Measurements from ENCODE around the gene TMEM14C. TPM values are rescaled to one million over a fixed set of nuclear protein-coding genes. Genes with fewer than 3 reads are reported as not detected.

Gene TMEM14C
- polyA plus RNA-seq, 1 donor from 2014 or later = 124 TPM

DNA sequence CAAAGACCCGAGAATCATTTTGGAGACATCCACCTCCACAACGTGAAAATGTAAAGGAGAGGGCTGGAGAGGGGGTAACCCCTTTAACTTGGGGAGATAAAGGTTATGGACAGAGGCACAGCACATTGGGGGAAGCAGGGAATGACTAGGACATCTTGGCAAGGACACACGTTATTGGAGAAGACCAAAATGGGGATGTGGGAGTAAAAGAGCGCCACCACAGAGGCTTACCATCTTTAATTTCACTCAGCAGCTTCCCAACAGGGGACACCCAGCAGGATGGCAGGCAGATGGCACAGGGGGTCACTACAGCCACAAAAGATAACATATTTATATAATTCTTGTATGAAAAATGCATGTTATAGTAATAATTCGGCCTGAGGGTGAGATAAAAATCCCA is 38.3 kb upstream of the TMEM14C start:
- Histone ChIP-seq H3F3A (ENCODE audit: insufficient read depth, low read length, poor library complexity, severe bottlenecking) (no peaks in the 10 kb centered on the region), H4K20me1 (ENCODE audit: insufficient read depth) (no peaks in the 10 kb centered on the region), H3K27me3 (ENCODE audit: insufficient read depth, low read depth, low read length) (no peaks in the 10 kb centered on the region), H3K4me2 (ENCODE audit: low read length) (no peak overlapping the region), H3K27ac (ENCODE audit: low read length) (no peak overlapping the region), H3K9me2 (ENCODE audit: insufficient read depth, low read length) (no peaks in the 10 kb centered on the region), H3K9ac (ENCODE audit: low read length) (no peak overlapping the region), H3K9me3 (ENCODE audit: low read length) (no peaks in the 10 kb centered on the region), H3K4me3 (ENCODE audit: low read length) (no peak overlapping the region), H2AFZ (ENCODE audit: low read depth, low read length) (no peak overlapping the region), H3K79me2 (replicated peaks; ENCODE audit: insufficient read depth, low read length) (no peaks in the 10 kb centered on the region), H3K36me3 (ENCODE audit: insufficient read depth, low read length) (no peaks in the 10 kb centered on the region)
- TF ChIP-seq EZH2 (IDR thresholded peaks at IDR 0.05; ENCODE audit: borderline replicate concordance, insufficient read depth, low read length, poor library complexity, severe bottlenecking) = no peak
- no peak for TF ChIP-seq TAF1 (IDR thresholded peaks at IDR 0.05; ENCODE audit: low read depth)
- TF ChIP-seq EP300 (conservative IDR thresholded peaks at IDR 0.05; ENCODE audit: poor library complexity, severe bottlenecking) = no peak
- TF ChIP-seq CTCF (IDR thresholded peaks at IDR 0.05; ENCODE audit: poor library complexity, severe bottlenecking) = no peak
- no peak for TF ChIP-seq POLR2AphosphoS5 (IDR thresholded peaks at IDR 0.05)
- no peak for TF ChIP-seq MXI1 (conservative IDR thresholded peaks at IDR 0.05; ENCODE audit: poor library complexity, severe bottlenecking)
- TF ChIP-seq, protein P1, sequence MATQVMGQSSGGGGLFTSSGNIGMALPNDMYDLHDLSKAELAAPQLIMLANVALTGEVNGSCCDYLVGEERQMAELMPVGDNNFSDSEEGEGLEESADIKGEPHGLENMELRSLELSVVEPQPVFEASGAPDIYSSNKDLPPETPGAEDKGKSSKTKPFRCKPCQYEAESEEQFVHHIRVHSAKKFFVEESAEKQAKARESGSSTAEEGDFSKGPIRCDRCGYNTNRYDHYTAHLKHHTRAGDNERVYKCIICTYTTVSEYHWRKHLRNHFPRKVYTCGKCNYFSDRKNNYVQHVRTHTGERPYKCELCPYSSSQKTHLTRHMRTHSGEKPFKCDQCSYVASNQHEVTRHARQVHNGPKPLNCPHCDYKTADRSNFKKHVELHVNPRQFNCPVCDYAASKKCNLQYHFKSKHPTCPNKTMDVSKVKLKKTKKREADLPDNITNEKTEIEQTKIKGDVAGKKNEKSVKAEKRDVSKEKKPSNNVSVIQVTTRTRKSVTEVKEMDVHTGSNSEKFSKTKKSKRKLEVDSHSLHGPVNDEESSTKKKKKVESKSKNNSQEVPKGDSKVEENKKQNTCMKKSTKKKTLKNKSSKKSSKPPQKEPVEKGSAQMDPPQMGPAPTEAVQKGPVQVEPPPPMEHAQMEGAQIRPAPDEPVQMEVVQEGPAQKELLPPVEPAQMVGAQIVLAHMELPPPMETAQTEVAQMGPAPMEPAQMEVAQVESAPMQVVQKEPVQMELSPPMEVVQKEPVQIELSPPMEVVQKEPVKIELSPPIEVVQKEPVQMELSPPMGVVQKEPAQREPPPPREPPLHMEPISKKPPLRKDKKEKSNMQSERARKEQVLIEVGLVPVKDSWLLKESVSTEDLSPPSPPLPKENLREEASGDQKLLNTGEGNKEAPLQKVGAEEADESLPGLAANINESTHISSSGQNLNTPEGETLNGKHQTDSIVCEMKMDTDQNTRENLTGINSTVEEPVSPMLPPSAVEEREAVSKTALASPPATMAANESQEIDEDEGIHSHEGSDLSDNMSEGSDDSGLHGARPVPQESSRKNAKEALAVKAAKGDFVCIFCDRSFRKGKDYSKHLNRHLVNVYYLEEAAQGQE (IDR thresholded peaks at IDR 0.05; ENCODE audit: borderline replicate concordance) = no peak
- TF ChIP-seq SMC3 (conservative IDR thresholded peaks at IDR 0.05; ENCODE audit: poor library complexity) = no peak
- TF ChIP-seq RAD21 (conservative IDR thresholded peaks at IDR 0.05) = no peak

GRCh38 chr6:10685092-10685915 is 37.6 kb upstream of the TMEM14C start:
- no peaks in the 10 kb centered on the region for H4K20me1 ChIP-seq (ENCODE audit: insufficient read depth)
- no peaks in the 10 kb centered on the region for H3K79me2 ChIP-seq (replicated peaks; ENCODE audit: insufficient read depth, low read length)
- no peak overlapping the region for H2AFZ ChIP-seq (ENCODE audit: low read depth, low read length)
- no peaks in the 10 kb centered on the region for H3K36me3 ChIP-seq (ENCODE audit: insufficient read depth, low read length)
- H3K4me2 ChIP-seq (ENCODE audit: low read length) = no peak overlapping the region
- H3K9me2 ChIP-seq (ENCODE audit: insufficient read depth, low read length) = no peaks in the 10 kb centered on the region
- H3F3A ChIP-seq (ENCODE audit: insufficient read depth, low read length, poor library complexity, severe bottlenecking) = no peaks in the 10 kb centered on the region
- no peak overlapping the region for H3K9ac ChIP-seq (ENCODE audit: low read length)
- H3K27ac ChIP-seq (ENCODE audit: low read length) = no peak overlapping the region
- TF ChIP-seq RAD21 (conservative IDR thresholded peaks at IDR 0.05) (no peak), EP300 (conservative IDR thresholded peaks at IDR 0.05; ENCODE audit: poor library complexity, severe bottlenecking) (no peak), MXI1 (conservative IDR thresholded peaks at IDR 0.05; ENCODE audit: poor library complexity, severe bottlenecking) (no peak), TAF1 (IDR thresholded peaks at IDR 0.05; ENCODE audit: low read depth) (no peak), POLR2AphosphoS5 (IDR thresholded peaks at IDR 0.05) (no peak), SMC3 (conservative IDR thresholded peaks at IDR 0.05; ENCODE audit: poor library complexity) (no peak), EZH2 (IDR thresholded peaks at IDR 0.05; ENCODE audit: borderline replicate concordance, insufficient read depth, low read length, poor library complexity, severe bottlenecking) (no peak), CTCF (IDR thresholded peaks at IDR 0.05; ENCODE audit: poor library complexity, severe bottlenecking) (no peak)
- TF ChIP-seq, protein P1 (IDR thresholded peaks at IDR 0.05; ENCODE audit: borderline replicate concordance) = no peak
- H3K27me3 ChIP-seq (ENCODE audit: insufficient read depth, low read depth, low read length) = no peaks in the 10 kb centered on the region
- H3K9me3 ChIP-seq (ENCODE audit: low read length) = no peaks in the 10 kb centered on the region
- H3K4me3 ChIP-seq (ENCODE audit: low read length) = no peak overlapping the region

Measured in neural cell (in vitro differentiated cells).